Measurements from ENCODE around the gene IL1R2. TPM values are rescaled to one million over a fixed set of nuclear protein-coding genes. Genes with fewer than 3 reads are reported as not detected.

The IL1R2 gene
- total RNA-seq, 1 donor from 2014 or later: 23.3 TPM

- Histone ChIP-seq H3K36me3 (no peaks in the 10 kb centered on the region), H3K4me1 (peaks cover 77% of the 10 kb centered on the region), H3K4me3 (no peak overlapping the region), H3K27ac (no peak overlapping the region), H3K9me3 (no peaks in the 10 kb centered on the region), H3K27me3 (ENCODE audit: low read depth) (no peaks in the 10 kb centered on the region)
- DNase-seq (no peak), ATAC-seq (no peak)
- TF ChIP-seq CTCF (IDR thresholded peaks at IDR 0.05): no peak
- intact Hi-C loops (cut with DNase I): no loop called here
These were observed 67.4 kb downstream of the IL1R2 start for GRCh38 chr2:102059151-102059550.

GRCh38 chr2:102060047-102060446, 68.3 kb downstream of the IL1R2 start:
- Histone ChIP-seq H3K36me3 (no peaks in the 10 kb centered on the region), H3K27ac (peak overlapping the region; percentile 25), H3K27me3 (ENCODE audit: low read depth) (no peaks in the 10 kb centered on the region), H3K4me1 (peaks cover 86% of the 10 kb centered on the region), H3K9me3 (no peaks in the 10 kb centered on the region), H3K4me3 (no peak overlapping the region)
- no peak for DNase-seq
- no peak for TF ChIP-seq CTCF (IDR thresholded peaks at IDR 0.05)
- intact Hi-C loops (cut with DNase I): no loop called here
- no peak for ATAC-seq

GRCh38 chr2:102060792-102061191, 69.0 kb downstream of the IL1R2 start:
- ATAC-seq (no peak), DNase-seq (no peak)
- peak overlapping the region; percentile 89 for H3K27ac ChIP-seq
- no peak overlapping the region for H3K4me3 ChIP-seq
- H3K9me3 ChIP-seq: no peaks in the 10 kb centered on the region
- TF ChIP-seq CTCF (IDR thresholded peaks at IDR 0.05): no peak
- intact Hi-C loops (cut with DNase I): no loop called here
- H3K36me3 ChIP-seq: no peaks in the 10 kb centered on the region
- H3K27me3 ChIP-seq (ENCODE audit: low read depth): no peaks in the 10 kb centered on the region
- peaks cover 87% of the 10 kb centered on the region for H3K4me1 ChIP-seq

- no peak overlapping the region for H3K4me3 ChIP-seq
- H3K9me3 ChIP-seq: no peaks in the 10 kb centered on the region
- ATAC-seq (no peak), DNase-seq (no peak)
- H3K27ac ChIP-seq: peak overlapping the region; percentile 89
- peaks cover 88% of the 10 kb centered on the region for H3K4me1 ChIP-seq
- H3K36me3 ChIP-seq: no peaks in the 10 kb centered on the region
- no peaks in the 10 kb centered on the region for H3K27me3 ChIP-seq (ENCODE audit: low read depth)
- no peak for TF ChIP-seq CTCF (IDR thresholded peaks at IDR 0.05)
- intact Hi-C loops (cut with DNase I): no loop called here
These were observed 69.5 kb downstream of the IL1R2 start for GRCh38 chr2:102061286-102061699.

- H3K4me1 ChIP-seq: peaks cover 89% of the 10 kb centered on the region
- intact Hi-C loops (cut with DNase I): no loop called here
These were observed 70.4 kb downstream of the IL1R2 start for GRCh38 chr2:102061962-102062795.

More at GRCh38 chr2:102061962-102062795, 70.4 kb downstream of the IL1R2 start:
- no peaks in the 10 kb centered on the region for H3K36me3 ChIP-seq
- DNase-seq: no peak
- no peak overlapping the region for H3K4me3 ChIP-seq
- no peaks in the 10 kb centered on the region for H3K9me3 ChIP-seq
- peak overlapping the region; percentile 89 for H3K27ac ChIP-seq
- no peak for ATAC-seq
- no peak for TF ChIP-seq CTCF (IDR thresholded peaks at IDR 0.05)
- no peaks in the 10 kb centered on the region for H3K27me3 ChIP-seq (ENCODE audit: low read depth)

All from lower lobe of right lung (tissue), 2 donors.